Coronary artery (tissue), 2 donors: Measurements from ENCODE around the gene LMOD1.

ENCODE experiments used
- DNase-seq: peaks from one replicate; pipeline ENCODE4 v3.0.0-alpha.2; 2017; ENCODE audit warnings: low spot score
- H3K27ac ChIP-seq, 2 donors: fragments of 200-600 bp; sonication (generic); one replicate each; pipeline ENCODE4 v1.5.1; 2016 to 2019
- H3K4me3 ChIP-seq: fragments of 200-600 bp; sonication (generic); 2 replicates; pipeline ENCODE4 v1.5.1; 2016; ENCODE audit warnings: mild to moderate bottlenecking, moderate library complexity
- CTCF ChIP-seq: fragments of 200-600 bp; sonication (generic); IDR thresholded peaks from one replicate; pipeline ENCODE4 v1.5.1; 2019; ENCODE audit warnings: antibody characterized with exemption

Gene LMOD1

DNA sequence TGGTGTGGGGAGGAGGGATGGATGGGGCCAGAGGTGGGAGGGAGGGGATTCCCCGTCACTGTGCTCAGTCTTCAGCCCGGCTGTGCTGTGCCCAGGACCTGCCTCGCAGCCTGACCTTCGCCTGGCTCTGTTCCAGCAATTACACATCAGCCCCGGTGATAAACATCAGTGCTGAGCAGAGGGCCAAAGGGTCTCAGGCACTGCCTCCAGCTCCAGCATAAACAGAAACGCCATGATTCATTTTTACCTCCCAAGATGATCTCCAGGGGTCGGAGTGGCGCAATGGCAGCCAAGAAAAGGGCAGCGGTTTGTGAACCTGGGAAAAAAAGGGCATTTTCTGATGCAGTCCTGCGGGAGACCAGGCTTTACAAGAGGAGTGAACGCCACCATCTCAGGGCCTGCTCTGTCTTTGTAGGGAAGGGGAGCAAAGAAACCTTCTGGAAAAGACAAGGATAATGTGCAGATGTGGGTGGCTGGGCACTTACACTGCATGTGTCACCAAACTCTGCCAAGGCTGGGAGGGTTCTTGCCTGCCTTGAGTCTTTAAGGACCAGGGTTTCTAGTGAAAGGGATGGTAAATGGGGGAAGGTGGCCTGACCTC is 29.6 kb downstream of the LMOD1 start:
- no peak for TF ChIP-seq CTCF
- Histone ChIP-seq H3K27ac (peak overlapping the region; percentile 88 to 97), H3K4me3 (peak overlapping the region; percentile 60)
- peak; percentile 93 for DNase-seq

DNA sequence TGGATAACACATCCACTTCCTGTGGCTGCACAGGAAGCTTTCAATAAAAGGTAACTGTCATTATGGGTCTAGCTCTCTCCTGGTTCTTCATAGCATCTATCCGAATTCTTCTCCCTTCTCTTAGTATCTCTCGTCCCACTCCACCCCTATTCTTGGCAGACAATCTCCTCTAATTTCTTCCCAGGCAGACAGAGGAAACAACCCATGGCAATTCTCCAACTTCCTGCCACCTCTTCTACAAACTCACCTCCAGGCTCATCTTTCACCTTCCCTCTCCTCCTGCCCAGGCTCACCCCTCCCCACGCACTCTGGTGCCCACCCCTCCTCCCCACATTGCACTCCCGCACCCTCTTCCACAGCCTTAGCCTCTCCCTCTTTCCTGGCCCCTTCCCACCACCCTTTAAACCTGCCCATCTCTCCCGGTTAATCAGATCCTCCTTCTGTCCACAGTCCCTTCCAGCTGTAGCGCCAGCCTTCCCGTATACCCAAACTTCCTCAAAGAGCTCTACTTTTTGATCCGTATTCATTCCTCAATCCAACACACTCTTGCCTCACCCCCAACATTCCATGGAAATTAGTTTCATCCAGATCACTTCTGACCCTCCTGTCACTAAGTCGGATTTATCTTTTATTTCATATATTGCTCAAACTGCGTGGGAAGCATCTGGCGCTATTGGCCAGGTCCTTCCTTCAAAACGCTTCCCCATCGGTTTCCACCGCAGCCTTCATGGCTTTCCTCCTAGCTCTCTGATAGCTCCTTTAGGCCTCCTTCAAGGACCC is 31.7 kb downstream of the LMOD1 start:
- H3K4me3 ChIP-seq: peak overlapping the region; percentile 45
- no peak for DNase-seq
- TF ChIP-seq CTCF: no peak
- H3K27ac ChIP-seq: peak overlapping the region; percentile 88 to 97

DNA sequence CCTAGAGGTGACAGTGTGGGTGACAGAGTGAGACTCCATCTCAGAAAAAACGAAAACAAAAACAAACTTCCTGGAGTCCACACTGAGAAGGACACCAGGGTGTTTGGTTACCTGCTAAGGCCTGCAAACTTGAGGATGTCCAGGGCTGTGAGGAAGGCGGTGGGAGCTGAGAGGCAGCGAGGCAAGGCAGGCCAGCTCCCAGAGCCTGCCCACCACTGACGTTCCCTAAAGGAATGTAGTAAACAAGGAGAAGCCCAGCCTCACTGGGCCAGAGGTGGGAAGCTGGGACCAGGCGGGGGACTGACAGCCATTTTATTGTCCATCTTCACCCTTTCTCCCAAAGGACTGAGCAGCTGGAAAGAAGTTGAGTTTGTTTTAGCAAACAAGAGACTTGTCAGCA is 33.5 kb downstream of the LMOD1 start:
- H3K27ac ChIP-seq: peak overlapping the region; percentile 88 to 97
- peak overlapping the region; percentile 36 for H3K4me3 ChIP-seq
- TF ChIP-seq CTCF: no peak
- no peak for DNase-seq

- DNase-seq: no peak
- TF ChIP-seq CTCF: no peak
- peak overlapping the region; percentile 1 for H3K4me3 ChIP-seq
- H3K27ac ChIP-seq: peak overlapping the region; percentile 88 to 97
Observed at GRCh38 chr1:201911826-201912571, 34.3 kb downstream of the LMOD1 start.

GRCh38 chr1:201907621-201908020 is 38.7 kb downstream of the LMOD1 start:
- no peak for TF ChIP-seq CTCF

GRCh38 chr1:201906336-201906735 is 40.0 kb downstream of the LMOD1 start:
- DNase-seq: no peak
- no peak for TF ChIP-seq CTCF
- Histone ChIP-seq H3K4me3 (no peak overlapping the region), H3K27ac (peak overlapping the region; percentile 87 to 97)

More at GRCh38 chr1:201907621-201908020, 38.7 kb downstream of the LMOD1 start:
- peak overlapping the region; percentile 87 to 97 for H3K27ac ChIP-seq
- no peak for DNase-seq
- peak overlapping the region; percentile 45 for H3K4me3 ChIP-seq
